SK-N-SH treated with all-trans-retinoic acid at 6 μM for 48 hours (cell line): ENCODE results near the gene SLC13A2.

Experiments used
- ATAC-seq: fragments of 200-7000 bp; cut with Tn5 transposase; 3 replicates; pipeline ENCODE4 v1.9.1; 2020; ENCODE audit warnings: mild to moderate bottlenecking, moderate library complexity
- ARNTL ChIP-seq: fragments of 450-650 bp; formaldehyde crosslinking; IDR thresholded peaks from 2 replicates; pipeline ENCODE4 v1.5.0; 2020; ENCODE audit warnings: low read depth, mild to moderate bottlenecking, moderate library complexity, borderline replicate concordance
- BACH2 ChIP-seq: fragments of 250-450 bp; sonication (Bioruptor Pico); IDR thresholded peaks from 2 replicates; pipeline ENCODE4 v1.9.0; 2021; ENCODE audit warnings: mild to moderate bottlenecking, borderline replicate concordance
- CREB5 ChIP-seq: fragments of 250-450 bp; sonication (Bioruptor Pico); IDR thresholded peaks from 2 replicates; pipeline ENCODE4 v1.5.1; 2020; ENCODE audit warnings: low read depth, mild to moderate bottlenecking, moderate library complexity
- CSDC2 ChIP-seq: fragments of 250-450 bp; sonication (Bioruptor Pico); IDR thresholded peaks from 2 replicates; pipeline ENCODE4 v1.5.0; 2020; ENCODE audit warnings: mild to moderate bottlenecking, moderate library complexity
- CSRNP3 ChIP-seq: fragments of 250-450 bp; sonication (Bioruptor Pico); IDR thresholded peaks from 2 replicates; pipeline ENCODE4 v1.5.1; 2021; ENCODE audit warnings: mild to moderate bottlenecking, moderate library complexity
- ESRRG ChIP-seq: fragments of 250-450 bp; sonication (Bioruptor Pico); IDR thresholded peaks from 2 replicates; pipeline ENCODE4 v1.6.1; 2021; ENCODE audit warnings: mild to moderate bottlenecking
- GLIS3 ChIP-seq: fragments of 250-450 bp; sonication (Bioruptor Pico); IDR thresholded peaks from 2 replicates; pipeline ENCODE4 v1.5.0; 2020; ENCODE audit warnings: mild to moderate bottlenecking, moderate library complexity
- ISL1 ChIP-seq: fragments of 250-450 bp; sonication (Bioruptor Pico); IDR thresholded peaks from 2 replicates; pipeline ENCODE4 v2.1.2; 2022; ENCODE audit warnings: mild to moderate bottlenecking, moderate library complexity
- OSR1 ChIP-seq: fragments of 250-450 bp; sonication (Bioruptor Pico); IDR thresholded peaks from 2 replicates; pipeline ENCODE4 v1.8.0; 2022; ENCODE audit warnings: moderate library complexity, mild to moderate bottlenecking, inconsistent platforms
- PATZ1 ChIP-seq: fragments of 250-450 bp; sonication (Bioruptor Pico); IDR thresholded peaks from 2 replicates; pipeline ENCODE4 v1.8.0; 2020; ENCODE audit warnings: mild to moderate bottlenecking, moderate library complexity, borderline replicate concordance
- PPARA ChIP-seq: fragments of 250-450 bp; sonication (Bioruptor Pico); IDR thresholded peaks from 2 replicates; pipeline ENCODE4 v1.5.0; 2020; ENCODE audit warnings: mild to moderate bottlenecking, borderline replicate concordance
- RARB ChIP-seq: fragments of 250-450 bp; sonication (Bioruptor Pico); IDR thresholded peaks from 2 replicates; pipeline ENCODE4 v1.8.0; 2021; ENCODE audit warnings: mild to moderate bottlenecking, moderate library complexity
- SNAI2 ChIP-seq: fragments of 250-450 bp; sonication (Bioruptor Pico); IDR thresholded peaks from 2 replicates; pipeline ENCODE4 v1.5.0; 2020; ENCODE audit warnings: mild to moderate bottlenecking, moderate library complexity
- TCF4 ChIP-seq: fragments of 250-450 bp; sonication (Bioruptor Pico); IDR thresholded peaks from 2 replicates; pipeline ENCODE4 v1.8.0; 2021; ENCODE audit warnings: mild to moderate bottlenecking, moderate library complexity, borderline replicate concordance
- TOX ChIP-seq: fragments of 250-450 bp; sonication (Bioruptor Pico); IDR thresholded peaks from 2 replicates; pipeline ENCODE4 v1.8.0; 2021; ENCODE audit warnings: mild to moderate bottlenecking, moderate library complexity, borderline replicate concordance
- ZC3H10 ChIP-seq: fragments of 250-450 bp; sonication (Bioruptor Pico); IDR thresholded peaks from 2 replicates; pipeline ENCODE4 v1.5.1; 2021; ENCODE audit warnings: mild to moderate bottlenecking, moderate library complexity
- ZFP3 ChIP-seq: fragments of 250-450 bp; sonication (Bioruptor Pico); IDR thresholded peaks from 2 replicates; pipeline ENCODE4 v1.5.0; 2020; ENCODE audit warnings: mild to moderate bottlenecking, moderate library complexity
- ZFP30 ChIP-seq: fragments of 450-650 bp; formaldehyde crosslinking; IDR thresholded peaks from 2 replicates; pipeline ENCODE4 v1.5.0; 2022; ENCODE audit warnings: mild to moderate bottlenecking, moderate library complexity
- ZNF565 ChIP-seq: fragments of 450-650 bp; formaldehyde crosslinking; conservative IDR thresholded peaks from 2 replicates; pipeline ENCODE4 v1.5.0; 2020; ENCODE audit warnings: low read depth, mild to moderate bottlenecking, moderate library complexity
- ZNF70 ChIP-seq: fragments of 450-650 bp; formaldehyde crosslinking; IDR thresholded peaks from 2 replicates; pipeline ENCODE4 v1.5.0; 2020; ENCODE audit warnings: mild to moderate bottlenecking, moderate library complexity
- ZNF8 ChIP-seq: fragments of 450-650 bp; formaldehyde crosslinking; IDR thresholded peaks from 2 replicates; pipeline ENCODE4 v1.5.0; 2020; ENCODE audit warnings: mild to moderate bottlenecking, moderate library complexity

SLC13A2 gene

GRCh38 chr17:28538296-28538895 lies 65.0 kb downstream of the SLC13A2 start:
- no peak for ATAC-seq
- TF ChIP-seq OSR1 (no peak), ZFP30 (CRISPR knock-in tag) (no peak), CREB5 (CRISPR knock-in tag) (no peak), ZC3H10 (CRISPR knock-in tag) (no peak)

- TF ChIP-seq TCF4 (no peak), GLIS3 (CRISPR knock-in tag) (no peak)
- TF ChIP-seq, all 23 proteins: peak for 0
- no peak for ATAC-seq
These were observed 66.8 kb downstream of the SLC13A2 start for GRCh38 chr17:28540231-28540630.

- ATAC-seq: no peak
- TF ChIP-seq ISL1 (CRISPR knock-in tag) (no peak), BACH2 (CRISPR knock-in tag) (no peak), CSDC2 (CRISPR knock-in tag) (no peak), ZFP3 (CRISPR knock-in tag) (no peak), TCF4 (no peak), ZNF8 (CRISPR knock-in tag) (no peak), ARNTL (CRISPR knock-in tag) (no peak), ZNF565 (CRISPR knock-in tag) (no peak), GLIS3 (CRISPR knock-in tag) (no peak), TOX (CRISPR knock-in tag) (no peak), SNAI2 (CRISPR knock-in tag) (no peak), ESRRG (CRISPR knock-in tag) (no peak)
These were observed 68.0 kb downstream of the SLC13A2 start for GRCh38 chr17:28541439-28541838.

GRCh38 chr17:28544402-28545140 lies 71.1 kb downstream of the SLC13A2 start:
- ATAC-seq: no peak
- no peak for TF ChIP-seq GLIS3 (CRISPR knock-in tag)
- TF ChIP-seq ARNTL (CRISPR knock-in tag): no peak
- no peak for TF ChIP-seq ZNF8 (CRISPR knock-in tag)
- no peak for TF ChIP-seq TOX (CRISPR knock-in tag)
- no peak for TF ChIP-seq RARB (CRISPR knock-in tag)
- no peak for TF ChIP-seq CSRNP3
- TF ChIP-seq ZFP3 (CRISPR knock-in tag): no peak
- TF ChIP-seq ZFP30 (CRISPR knock-in tag): no peak
- TF ChIP-seq CREB5 (CRISPR knock-in tag): no peak
- TF ChIP-seq ISL1 (CRISPR knock-in tag): no peak
- TF ChIP-seq, all 23 proteins: peak for 0

- TF ChIP-seq CREB5 (CRISPR knock-in tag): no peak
- TF ChIP-seq SNAI2 (CRISPR knock-in tag): no peak
- no peak for TF ChIP-seq CSDC2 (CRISPR knock-in tag)
- no peak for TF ChIP-seq ZNF70 (CRISPR knock-in tag)
- no peak for TF ChIP-seq OSR1
- TF ChIP-seq PATZ1 (CRISPR knock-in tag): no peak
- TF ChIP-seq BACH2 (CRISPR knock-in tag): no peak
- TF ChIP-seq ZFP30 (CRISPR knock-in tag): no peak
- TF ChIP-seq PPARA (CRISPR knock-in tag): no peak
- TF ChIP-seq ZNF565 (CRISPR knock-in tag): no peak
- no peak for TF ChIP-seq ZFP3 (CRISPR knock-in tag)
- no peak for TF ChIP-seq ZC3H10 (CRISPR knock-in tag)
- TF ChIP-seq ESRRG (CRISPR knock-in tag): no peak
- no peak for ATAC-seq
These were observed 71.7 kb downstream of the SLC13A2 start for GRCh38 chr17:28545141-28545503.
